DND-41 (cell line): ENCODE results near the gene GP9.
"Not testable (repeated sequence)": the region's sequence is repeated elsewhere in the genome, so short reads cannot be mapped to it uniquely, and the experiment has no call there.

Source experiments
- CTCF ChIP-seq: IDR thresholded peaks from 2 replicates; pipeline ENCODE4 v1.5.1; 2012; ENCODE audit warnings: borderline replicate concordance, low read length, moderate library complexity, mild to moderate bottlenecking; ENCODE audit not compliant: poor library complexity, severe bottlenecking; ENCODE audit errors: extremely low read depth
- EZH2 ChIP-seq: IDR thresholded peaks from 3 replicates; pipeline ENCODE4 v1.6.1; 2012; ENCODE audit warnings: borderline replicate concordance, low read depth, mild to moderate bottlenecking, moderate library complexity, low read length, inconsistent platforms; ENCODE audit not compliant: severe bottlenecking

GRCh38 chr3:129067719-129068118 lies 7.1 kb downstream of the GP9 start:
- TF ChIP-seq CTCF, EZH2: not testable (repeated sequence)
